Neural cell (in vitro differentiated cells): ENCODE data around the gene POU6F2. TPM values are rescaled to one million over a fixed set of nuclear protein-coding genes. Genes with fewer than 3 reads are reported as not detected.

Source experiments
- H2AFZ ChIP-seq: fragments of 200-600, 300-800 bp; sonication (generic), shearing (Covaris generic); 2 replicates; pipeline ENCODE4 v1.6.0; 2014; ENCODE audit warnings: low read depth, mild to moderate bottlenecking, antibody characterized with exemption, low read length, moderate library complexity
- H3F3A ChIP-seq: fragments of 200-600 bp; shearing (Covaris generic); 2 replicates; pipeline ENCODE4 v1.6.1; 2016; ENCODE audit warnings: mild to moderate bottlenecking, moderate library complexity, mixed read lengths, antibody characterized with exemption, low read length; ENCODE audit not compliant: insufficient read depth, poor library complexity, severe bottlenecking
- H3K27ac ChIP-seq: fragments of 200-600, 300-800 bp; sonication (generic), shearing (Covaris generic); 2 replicates; pipeline ENCODE4 v1.5.1; 2014; ENCODE audit warnings: mild to moderate bottlenecking, low read length, moderate library complexity
- H3K27me3 ChIP-seq: fragments of 300-800, 200-600 bp; sonication (generic), shearing (Covaris generic); 2 replicates; pipeline ENCODE4 v1.6.0; 2014; ENCODE audit warnings: mild to moderate bottlenecking, low read depth, low read length, moderate library complexity; ENCODE audit not compliant: insufficient read depth
- H3K36me3 ChIP-seq: fragments of 300-800, 200-600 bp; sonication (generic), shearing (Covaris generic); 2 replicates; pipeline ENCODE4 v1.5.1; 2014; ENCODE audit warnings: mild to moderate bottlenecking, antibody characterized with exemption, low read length, moderate library complexity; ENCODE audit not compliant: insufficient read depth
- H3K4me2 ChIP-seq: fragments of 300-800, 200-600 bp; sonication (generic), shearing (Covaris generic); 2 replicates; pipeline ENCODE4 v1.6.0; 2014; ENCODE audit warnings: mild to moderate bottlenecking, low read length
- H3K4me3 ChIP-seq: fragments of 300-800, 200-600 bp; sonication (generic), shearing (Covaris generic); 2 replicates; pipeline ENCODE4 v1.5.1; 2014; ENCODE audit warnings: mild to moderate bottlenecking, low read length, moderate library complexity
- H3K79me2 ChIP-seq: fragments of 200-600 bp; shearing (Covaris generic); replicated peaks from 2 replicates; pipeline ENCODE4 v1.6.0; 2014; ENCODE audit warnings: mild to moderate bottlenecking, low read length, moderate library complexity; ENCODE audit not compliant: insufficient read depth
- H3K9ac ChIP-seq: fragments of 300-800, 200-600 bp; sonication (generic), shearing (Covaris generic); 2 replicates; pipeline ENCODE4 v1.6.1; 2016; ENCODE audit warnings: mild to moderate bottlenecking, low read length, mixed read lengths
- H3K9me2 ChIP-seq: fragments of 200-600 bp; shearing (Covaris generic); 2 replicates; pipeline ENCODE4 v1.6.1; 2016; ENCODE audit warnings: mild to moderate bottlenecking, low read length, mixed read lengths; ENCODE audit not compliant: insufficient read depth
- H3K9me3 ChIP-seq: fragments of 200-600, 300-800 bp; sonication (generic), shearing (Covaris generic); 2 replicates; pipeline ENCODE4 v1.6.1; 2016; ENCODE audit warnings: mild to moderate bottlenecking, mixed run types, low read length, moderate library complexity, mixed read lengths
- H4K20me1 ChIP-seq: fragments of 200-600 bp; shearing (Covaris generic); 2 replicates; pipeline ENCODE4 v1.6.1; 2016; ENCODE audit warnings: mild to moderate bottlenecking, mixed run types; ENCODE audit not compliant: insufficient read depth
- EP300 ChIP-seq: fragments of 450-650 bp; conservative IDR thresholded peaks from 2 replicates; pipeline ENCODE4 v1.6.1; 2014; ENCODE audit warnings: antibody characterized with exemption, mild to moderate bottlenecking, moderate library complexity; ENCODE audit not compliant: poor library complexity, severe bottlenecking
- EZH2 ChIP-seq: fragments of 200-600, 300-800 bp; shearing (Covaris generic), sonication (generic); IDR thresholded peaks from 2 replicates; pipeline ENCODE4 v1.6.1; 2014; ENCODE audit warnings: antibody characterized with exemption, low read length, borderline replicate concordance, mild to moderate bottlenecking; ENCODE audit not compliant: insufficient read depth, poor library complexity, severe bottlenecking
- MXI1 ChIP-seq: fragments of 450-650 bp; conservative IDR thresholded peaks from 2 replicates; pipeline ENCODE4 v1.6.1; 2014; ENCODE audit warnings: antibody characterized with exemption, mild to moderate bottlenecking; ENCODE audit not compliant: poor library complexity, severe bottlenecking
- POLR2AphosphoS5 ChIP-seq: IDR thresholded peaks from 2 replicates; pipeline ENCODE4 v1.6.1; 2012
- RAD21 ChIP-seq: fragments of 450-650 bp; conservative IDR thresholded peaks from 2 replicates; pipeline ENCODE4 v1.6.1; 2014; ENCODE audit warnings: antibody characterized with exemption, mild to moderate bottlenecking, moderate library complexity
- SMC3 ChIP-seq: fragments of 450-650 bp; conservative IDR thresholded peaks from 2 replicates; pipeline ENCODE4 v1.6.1; 2014; ENCODE audit warnings: antibody characterized with exemption, mild to moderate bottlenecking, moderate library complexity; ENCODE audit not compliant: poor library complexity
- TAF1 ChIP-seq: IDR thresholded peaks from 2 replicates; pipeline ENCODE4 v1.6.1; 2012; ENCODE audit warnings: low read depth
- polyA plus RNA-seq: library from polyadenylated mRNA; depleted of rRNA; stranded (reverse); fragments of >200 nt; gene quantifications from 2 replicates; pipeline ENCODE4 v1.2.3, GENCODE V29; 2014
- TF ChIP-seq, protein P1 (sequence below): IDR thresholded peaks from 2 replicates; pipeline ENCODE4 v1.6.1; 2012; ENCODE audit warnings: borderline replicate concordance
- TF ChIP-seq, protein P2 (sequence below): fragments of 450-650 bp; IDR thresholded peaks from 2 replicates; pipeline ENCODE4 v1.5.1; 2014; ENCODE audit warnings: antibody characterized with exemption, mild to moderate bottlenecking, moderate library complexity; ENCODE audit not compliant: poor library complexity, severe bottlenecking

Gene POU6F2
- polyA plus RNA-seq, 1 donor from 2014 or later, result 2.8 TPM

DNA sequence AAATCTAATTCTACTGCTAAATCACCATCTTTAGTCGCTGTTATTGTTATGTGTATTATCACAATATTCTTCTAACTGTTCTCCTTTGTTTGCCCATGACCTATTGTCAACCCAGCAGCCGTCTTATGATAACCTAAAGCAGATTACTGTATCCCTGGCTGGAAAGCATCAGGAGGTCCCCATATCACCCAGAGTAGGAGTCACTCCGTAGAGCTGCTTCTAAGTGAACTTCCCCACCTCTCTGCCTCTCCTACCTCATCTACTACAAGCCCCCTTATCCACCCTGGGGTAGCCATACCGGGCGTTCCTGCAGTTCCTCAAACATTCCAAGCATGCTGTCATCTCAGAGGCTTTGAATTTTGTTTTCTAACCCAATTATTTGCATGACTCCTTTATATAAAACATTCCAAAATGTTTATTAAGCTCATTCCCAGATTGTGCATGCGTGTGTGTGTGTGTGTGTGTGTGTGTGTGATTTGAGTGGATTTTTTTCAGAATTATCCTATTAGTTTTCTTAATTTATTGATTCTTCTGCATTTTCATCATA, 39.7 kb downstream of the POU6F2 start:
- no peak overlapping the region for H3K4me3 ChIP-seq
- no peaks in the 10 kb centered on the region for H3K79me2 ChIP-seq
- TF ChIP-seq EZH2, result no peak
- TF ChIP-seq, protein P1, sequence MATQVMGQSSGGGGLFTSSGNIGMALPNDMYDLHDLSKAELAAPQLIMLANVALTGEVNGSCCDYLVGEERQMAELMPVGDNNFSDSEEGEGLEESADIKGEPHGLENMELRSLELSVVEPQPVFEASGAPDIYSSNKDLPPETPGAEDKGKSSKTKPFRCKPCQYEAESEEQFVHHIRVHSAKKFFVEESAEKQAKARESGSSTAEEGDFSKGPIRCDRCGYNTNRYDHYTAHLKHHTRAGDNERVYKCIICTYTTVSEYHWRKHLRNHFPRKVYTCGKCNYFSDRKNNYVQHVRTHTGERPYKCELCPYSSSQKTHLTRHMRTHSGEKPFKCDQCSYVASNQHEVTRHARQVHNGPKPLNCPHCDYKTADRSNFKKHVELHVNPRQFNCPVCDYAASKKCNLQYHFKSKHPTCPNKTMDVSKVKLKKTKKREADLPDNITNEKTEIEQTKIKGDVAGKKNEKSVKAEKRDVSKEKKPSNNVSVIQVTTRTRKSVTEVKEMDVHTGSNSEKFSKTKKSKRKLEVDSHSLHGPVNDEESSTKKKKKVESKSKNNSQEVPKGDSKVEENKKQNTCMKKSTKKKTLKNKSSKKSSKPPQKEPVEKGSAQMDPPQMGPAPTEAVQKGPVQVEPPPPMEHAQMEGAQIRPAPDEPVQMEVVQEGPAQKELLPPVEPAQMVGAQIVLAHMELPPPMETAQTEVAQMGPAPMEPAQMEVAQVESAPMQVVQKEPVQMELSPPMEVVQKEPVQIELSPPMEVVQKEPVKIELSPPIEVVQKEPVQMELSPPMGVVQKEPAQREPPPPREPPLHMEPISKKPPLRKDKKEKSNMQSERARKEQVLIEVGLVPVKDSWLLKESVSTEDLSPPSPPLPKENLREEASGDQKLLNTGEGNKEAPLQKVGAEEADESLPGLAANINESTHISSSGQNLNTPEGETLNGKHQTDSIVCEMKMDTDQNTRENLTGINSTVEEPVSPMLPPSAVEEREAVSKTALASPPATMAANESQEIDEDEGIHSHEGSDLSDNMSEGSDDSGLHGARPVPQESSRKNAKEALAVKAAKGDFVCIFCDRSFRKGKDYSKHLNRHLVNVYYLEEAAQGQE, result no peak
- TF ChIP-seq, protein P2, sequence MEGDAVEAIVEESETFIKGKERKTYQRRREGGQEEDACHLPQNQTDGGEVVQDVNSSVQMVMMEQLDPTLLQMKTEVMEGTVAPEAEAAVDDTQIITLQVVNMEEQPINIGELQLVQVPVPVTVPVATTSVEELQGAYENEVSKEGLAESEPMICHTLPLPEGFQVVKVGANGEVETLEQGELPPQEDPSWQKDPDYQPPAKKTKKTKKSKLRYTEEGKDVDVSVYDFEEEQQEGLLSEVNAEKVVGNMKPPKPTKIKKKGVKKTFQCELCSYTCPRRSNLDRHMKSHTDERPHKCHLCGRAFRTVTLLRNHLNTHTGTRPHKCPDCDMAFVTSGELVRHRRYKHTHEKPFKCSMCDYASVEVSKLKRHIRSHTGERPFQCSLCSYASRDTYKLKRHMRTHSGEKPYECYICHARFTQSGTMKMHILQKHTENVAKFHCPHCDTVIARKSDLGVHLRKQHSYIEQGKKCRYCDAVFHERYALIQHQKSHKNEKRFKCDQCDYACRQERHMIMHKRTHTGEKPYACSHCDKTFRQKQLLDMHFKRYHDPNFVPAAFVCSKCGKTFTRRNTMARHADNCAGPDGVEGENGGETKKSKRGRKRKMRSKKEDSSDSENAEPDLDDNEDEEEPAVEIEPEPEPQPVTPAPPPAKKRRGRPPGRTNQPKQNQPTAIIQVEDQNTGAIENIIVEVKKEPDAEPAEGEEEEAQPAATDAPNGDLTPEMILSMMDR, result no peak
- no peak for TF ChIP-seq TAF1
- no peak for TF ChIP-seq EP300
- no peak for TF ChIP-seq SMC3
- TF ChIP-seq RAD21, result no peak
- TF ChIP-seq POLR2AphosphoS5, result no peak
- TF ChIP-seq MXI1, result no peak
- H3K9ac ChIP-seq, result no peak overlapping the region
- H2AFZ ChIP-seq, result no peak overlapping the region
- H3K27ac ChIP-seq, result no peak overlapping the region
- no peaks in the 10 kb centered on the region for H3K27me3 ChIP-seq
- no peaks in the 10 kb centered on the region for H4K20me1 ChIP-seq
- no peaks in the 10 kb centered on the region for H3K9me3 ChIP-seq
- no peaks in the 10 kb centered on the region for H3F3A ChIP-seq
- H3K4me2 ChIP-seq, result no peak overlapping the region
- H3K36me3 ChIP-seq, result no peaks in the 10 kb centered on the region
- no peaks in the 10 kb centered on the region for H3K9me2 ChIP-seq

DNA sequence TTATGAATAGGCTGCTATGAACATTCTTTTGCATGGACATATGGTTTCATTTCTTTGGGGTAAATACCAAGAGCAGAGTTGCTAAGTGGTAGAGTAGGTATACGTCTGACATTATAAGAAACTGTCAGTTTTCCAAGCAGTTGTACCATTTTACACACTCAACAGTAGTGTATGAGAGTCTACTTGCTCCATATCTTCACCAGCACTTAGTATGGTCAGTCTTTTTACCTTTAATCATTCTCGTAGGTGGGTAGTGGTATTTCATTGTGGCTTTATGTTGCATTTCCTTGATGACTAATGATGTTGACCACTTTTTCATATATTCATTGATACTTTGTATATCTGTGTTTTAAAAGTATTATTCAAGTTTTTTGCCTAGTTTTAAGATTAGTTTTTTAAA, 45.1 kb downstream of the POU6F2 start:
- Histone ChIP-seq H4K20me1 (no peaks in the 10 kb centered on the region), H3K27ac (no peak overlapping the region), H3K36me3 (no peaks in the 10 kb centered on the region), H3K4me2 (no peak overlapping the region), H3K79me2 (no peaks in the 10 kb centered on the region), H2AFZ (no peak overlapping the region), H3K9ac (no peak overlapping the region), H3K27me3 (no peaks in the 10 kb centered on the region), H3F3A (no peaks in the 10 kb centered on the region), H3K4me3 (no peak overlapping the region), H3K9me3 (no peaks in the 10 kb centered on the region), H3K9me2 (no peaks in the 10 kb centered on the region)
- TF ChIP-seq MXI1 (no peak), TAF1 (no peak), POLR2AphosphoS5 (no peak), EZH2 (no peak)
- TF ChIP-seq, protein P1, result no peak
- TF ChIP-seq, protein P2, result no peak
